Testis (tissue), 3 donors: ENCODE measurements around the gene NFATC1. TPM values are rescaled to one million over a fixed set of nuclear protein-coding genes. Genes with fewer than 3 reads are reported as not detected.
"Not testable (repeated sequence)": the region's sequence is repeated elsewhere in the genome, so short reads cannot be mapped to it uniquely, and the experiment has no call there.

Experiments used
- DNase-seq: peaks from one replicate; pipeline ENCODE4 v3.0.0-alpha.2; 2019
- H3K27ac ChIP-seq, 2 donors: fragments of 200-600 bp; sonication (generic); one replicate each; pipeline ENCODE4 v1.5.1; 2019
- H3K27me3 ChIP-seq: fragments of 200-600 bp; sonication (generic); one replicate; pipeline ENCODE4 v1.5.1; 2019
- H3K36me3 ChIP-seq: fragments of 200-600 bp; sonication (generic); one replicate; pipeline ENCODE4 v1.5.1; 2017; ENCODE audit warnings: low read depth; ENCODE audit errors: missing control alignments
- H3K4me1 ChIP-seq: fragments of 200-600 bp; sonication (generic); one replicate; pipeline ENCODE4 v1.5.1; 2019
- H3K4me3 ChIP-seq, 2 donors: fragments of 200-600 bp; sonication (generic); one replicate each; pipeline ENCODE4 v1.5.1; 2017 to 2019
- H3K9me3 ChIP-seq: fragments of 200-600 bp; sonication (generic); one replicate; pipeline ENCODE4 v1.5.1; 2017
- POLR2A ChIP-seq: fragments of 450-650 bp; IDR thresholded peaks from one replicate; pipeline ENCODE4 v1.6.1; 2017; ENCODE audit warnings: antibody characterized with exemption, mild to moderate bottlenecking, moderate library complexity
- WGBS, 2 donors: methylation state at CpG; one replicate each; pipeline ENCODE4 v1.1.5; 2018; 5-methylcytosine and 5-hydroxymethylcytosine counted together
- intact Hi-C: fragments of 100-400 bp; cut with DNase I; formaldehyde crosslinking; loops from one replicate; pipeline ENCODE4 v1.15.1; 2023; ENCODE audit warnings: low total_unique reads
- polyA plus RNA-seq: library from polyadenylated mRNA; stranded (reverse); fragments of 350-450 nt; fragmentation: Illumina TruSeq; extraction: RNeasy Lipid Tissue Mini Kit (QIAGEN cat#74804); gene quantifications from one replicate; pipeline ENCODE4 v1.2.3, GENCODE V29; 2014; ENCODE audit warnings: low read depth, low replicate concordance; ENCODE audit not compliant: insufficient read depth
- total RNA-seq, 2 donors: library from RNA; depleted of rRNA; stranded (reverse); fragments of >200 nt; gene quantifications; one replicate each; pipeline ENCODE4 v1.2.3, GENCODE V29; 2016
- TF ChIP-seq, protein P1 (sequence below), 3 experiments: fragments of 450-650 bp in 2 of 3; fragments of 200-600 bp in 1 of 3; sonication (generic) in 1 of 3; IDR thresholded peaks; one replicate each; pipeline ENCODE4 v1.5.1; 2016 to 2019; ENCODE audit warnings: antibody characterized with exemption in 3 of 3, mild to moderate bottlenecking in 2 of 3, moderate library complexity in 1 of 3

Gene NFATC1
- total and polyA plus RNA-seq, 3 donors from 2014 or later: 22.2 to 28.1 (median 27.5) TPM

DNA sequence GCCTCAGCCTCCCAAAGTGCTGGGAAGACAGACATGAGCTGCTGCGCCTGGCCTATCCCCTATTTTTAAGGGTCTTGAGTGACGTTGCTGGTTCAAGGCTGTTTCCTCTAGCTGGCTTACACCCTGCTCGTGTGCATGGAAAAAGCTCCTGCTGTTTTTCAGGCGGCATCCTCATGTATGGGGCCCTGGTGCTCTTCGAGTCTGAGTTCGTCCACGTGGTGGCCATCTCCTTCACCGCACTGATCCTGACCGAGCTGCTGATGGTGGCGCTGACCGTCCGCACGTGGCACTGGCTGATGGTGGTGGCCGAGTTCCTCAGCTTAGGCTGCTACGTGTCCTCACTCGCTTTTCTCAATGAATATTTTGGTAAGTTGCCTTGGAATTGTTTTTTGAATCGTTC lies 22.0 kb upstream of the NFATC1 start:
- no peaks in the 10 kb centered on the region for H3K27me3 ChIP-seq
- no peak overlapping the region for H3K4me3 ChIP-seq
- WGBS, 2 donors: 91 to 96% methylated on average over 15 to 17 of the region's 17 CpGs
- H3K27ac ChIP-seq: no peak overlapping the region
- H3K4me1 ChIP-seq: no peaks in the 10 kb centered on the region
- intact Hi-C loops: no loop called here
- TF ChIP-seq POLR2A: no peak
- TF ChIP-seq, protein P1, sequence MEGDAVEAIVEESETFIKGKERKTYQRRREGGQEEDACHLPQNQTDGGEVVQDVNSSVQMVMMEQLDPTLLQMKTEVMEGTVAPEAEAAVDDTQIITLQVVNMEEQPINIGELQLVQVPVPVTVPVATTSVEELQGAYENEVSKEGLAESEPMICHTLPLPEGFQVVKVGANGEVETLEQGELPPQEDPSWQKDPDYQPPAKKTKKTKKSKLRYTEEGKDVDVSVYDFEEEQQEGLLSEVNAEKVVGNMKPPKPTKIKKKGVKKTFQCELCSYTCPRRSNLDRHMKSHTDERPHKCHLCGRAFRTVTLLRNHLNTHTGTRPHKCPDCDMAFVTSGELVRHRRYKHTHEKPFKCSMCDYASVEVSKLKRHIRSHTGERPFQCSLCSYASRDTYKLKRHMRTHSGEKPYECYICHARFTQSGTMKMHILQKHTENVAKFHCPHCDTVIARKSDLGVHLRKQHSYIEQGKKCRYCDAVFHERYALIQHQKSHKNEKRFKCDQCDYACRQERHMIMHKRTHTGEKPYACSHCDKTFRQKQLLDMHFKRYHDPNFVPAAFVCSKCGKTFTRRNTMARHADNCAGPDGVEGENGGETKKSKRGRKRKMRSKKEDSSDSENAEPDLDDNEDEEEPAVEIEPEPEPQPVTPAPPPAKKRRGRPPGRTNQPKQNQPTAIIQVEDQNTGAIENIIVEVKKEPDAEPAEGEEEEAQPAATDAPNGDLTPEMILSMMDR (IDR thresholded peaks at IDR 0.05): no peak
- DNase-seq: peak; percentile 13
- H3K9me3 ChIP-seq: no peaks in the 10 kb centered on the region
- H3K36me3 ChIP-seq: no peaks in the 10 kb centered on the region

DNA sequence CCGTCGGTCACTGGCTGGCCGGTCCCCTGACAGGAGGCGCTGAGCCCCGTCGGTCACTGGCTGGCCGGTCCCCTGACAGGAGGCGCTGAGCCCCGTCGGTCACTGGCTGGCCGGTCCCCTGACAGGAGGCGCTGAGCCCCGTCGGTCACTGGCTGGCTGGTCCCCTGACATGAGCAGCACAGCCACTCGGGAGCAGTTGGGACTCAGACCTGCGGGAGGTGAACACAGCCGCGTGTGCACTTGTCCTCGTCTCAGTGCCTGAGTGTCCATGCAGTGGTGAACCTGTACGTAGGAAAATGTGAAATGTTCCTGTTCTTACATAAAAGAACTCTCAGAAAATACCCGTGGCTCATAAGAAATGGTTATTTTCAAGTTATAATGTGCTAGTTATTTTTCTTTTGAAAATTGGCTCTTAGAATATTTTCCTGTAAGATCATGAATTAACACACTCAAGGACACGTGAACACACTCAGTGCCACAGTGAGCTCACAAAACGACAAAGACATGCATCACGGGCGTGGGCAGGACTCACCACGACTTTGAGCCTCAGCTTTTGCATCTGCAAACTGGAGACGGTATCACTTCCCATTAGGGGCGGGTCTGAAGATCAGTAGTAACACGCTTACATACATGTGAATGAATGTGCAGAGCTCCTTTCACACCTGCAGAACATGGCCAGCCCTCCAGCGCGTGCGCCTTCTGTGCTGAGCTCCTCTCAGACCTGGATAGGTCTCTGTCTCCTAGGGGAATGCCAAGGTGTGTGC lies 21.1 kb upstream of the NFATC1 start:
- intact Hi-C loops: no loop called here
- no peak for TF ChIP-seq POLR2A
- TF ChIP-seq, protein P1 (IDR thresholded peaks at IDR 0.05): no peak
- WGBS, 2 donors: 91 to 95% methylated on average over 24 to 30 of the region's 32 CpGs
- Histone ChIP-seq H3K4me3 (no peak overlapping the region), H3K27ac (no peak overlapping the region), H3K4me1 (no peaks in the 10 kb centered on the region), H3K36me3 (no peaks in the 10 kb centered on the region), H3K27me3 (no peaks in the 10 kb centered on the region), H3K9me3 (no peaks in the 10 kb centered on the region)
- peak; percentile 11 for DNase-seq

DNA sequence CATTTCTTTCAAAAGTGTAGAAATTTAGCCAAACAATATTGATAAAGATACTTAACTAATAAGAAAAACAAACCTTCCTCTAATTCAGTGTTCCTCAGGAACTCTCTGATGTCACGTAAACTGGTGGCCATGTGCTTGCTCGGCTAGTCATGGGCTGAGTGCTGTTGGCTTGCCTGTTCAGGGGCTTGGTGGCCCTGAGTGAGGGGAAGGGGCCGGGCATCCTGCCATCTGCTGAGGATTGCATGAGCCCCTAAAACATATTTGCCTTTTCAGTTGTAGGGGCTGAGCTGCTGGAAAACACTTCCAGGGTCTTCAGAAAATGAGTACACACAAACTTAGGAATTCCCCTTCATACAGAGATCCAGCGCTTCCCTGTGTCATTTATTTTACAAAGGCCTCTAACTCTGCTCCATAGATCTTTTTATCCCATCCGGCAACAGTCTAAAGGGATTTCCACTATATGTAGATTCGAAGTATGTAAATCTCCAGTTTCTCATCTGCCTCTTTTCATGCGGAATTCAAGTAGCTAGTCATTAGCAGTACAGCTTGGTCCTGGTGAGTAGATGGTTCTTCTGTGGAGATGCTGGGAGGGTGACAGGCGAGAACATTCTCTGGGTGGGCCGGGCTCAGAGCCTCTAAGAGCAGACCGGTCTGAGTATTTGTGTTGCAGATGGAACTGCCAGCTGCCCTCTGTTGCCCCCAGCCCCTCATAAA lies 20.1 kb upstream of the NFATC1 start:
- Histone ChIP-seq H3K27me3 (no peaks in the 10 kb centered on the region), H3K9me3 (no peaks in the 10 kb centered on the region), H3K4me1 (no peaks in the 10 kb centered on the region), H3K27ac (no peak overlapping the region), H3K36me3 (no peaks in the 10 kb centered on the region), H3K4me3 (no peak overlapping the region)
- whole genome bisulfite sequencing, 2 donors: 89 to 92% methylated on average over 10 of the region's 10 CpGs
- DNase-seq: peak; percentile 11
- TF ChIP-seq, protein P1 (IDR thresholded peaks at IDR 0.05): no peak
- TF ChIP-seq POLR2A: no peak
- intact Hi-C loops: no loop called here

DNA sequence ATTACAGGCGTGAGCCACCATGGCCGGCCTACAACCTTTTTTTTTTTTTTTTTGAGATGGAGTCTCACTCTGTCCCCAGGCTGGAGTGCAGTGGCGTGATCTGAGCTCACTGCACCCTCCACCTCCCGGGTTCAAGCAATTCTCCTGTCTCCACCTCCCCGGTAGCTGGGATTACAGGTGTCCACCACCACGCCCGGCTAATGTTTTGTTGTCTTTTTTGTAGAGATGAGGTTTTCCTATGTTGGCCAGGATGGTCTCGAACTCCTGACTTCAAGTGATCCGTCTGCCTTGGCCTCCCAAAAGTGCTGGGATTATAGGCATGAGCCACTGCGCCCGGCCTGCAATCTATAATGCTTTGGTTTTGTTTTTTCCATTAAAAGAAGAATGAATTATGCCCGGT lies 19.1 kb upstream of the NFATC1 start:
- H3K27ac ChIP-seq, H3K36me3 ChIP-seq, H3K9me3 ChIP-seq, H3K4me1 ChIP-seq, H3K4me3 ChIP-seq, intact Hi-C loops, H3K27me3 ChIP-seq: not testable (repeated sequence)
- 89 to 97% methylated on average over 12 of the region's 12 CpGs for WGBS, 2 donors
- DNase-seq: peak; percentile 7

DNA sequence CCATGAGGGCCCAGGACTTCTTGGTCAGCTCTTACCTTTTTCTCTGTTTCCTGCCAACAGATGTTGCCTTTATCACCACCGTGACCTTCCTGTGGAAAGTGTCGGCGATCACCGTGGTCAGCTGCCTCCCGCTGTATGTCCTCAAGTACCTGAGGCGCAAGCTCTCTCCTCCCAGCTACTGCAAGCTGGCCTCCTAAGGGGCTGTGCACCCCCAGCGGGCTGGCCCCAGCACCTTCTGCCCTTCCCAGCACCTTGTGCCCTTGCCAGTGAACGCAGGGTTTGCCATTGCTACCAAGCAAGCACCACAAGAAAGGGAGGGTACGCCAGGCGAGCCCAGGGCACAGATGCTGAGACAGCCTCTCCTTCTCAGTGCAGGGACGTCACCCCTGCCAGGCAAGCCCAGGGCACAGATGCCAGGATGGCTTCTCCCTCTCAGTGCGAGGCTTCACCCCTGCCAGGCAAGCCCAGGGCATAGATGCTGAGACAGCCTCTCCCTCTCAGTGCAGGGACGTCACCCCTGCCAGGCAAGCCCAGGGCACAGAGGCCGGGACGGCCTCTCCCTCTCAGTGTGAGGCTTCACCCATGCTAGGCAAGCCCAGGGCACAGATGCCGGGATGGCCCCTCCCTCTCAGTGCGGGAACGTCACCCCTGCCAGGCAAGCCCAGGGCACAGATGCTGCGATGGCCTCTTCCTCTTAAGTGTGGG lies 18.4 kb upstream of the NFATC1 start:
- TF ChIP-seq POLR2A: no peak
- TF ChIP-seq, protein P1 (IDR thresholded peaks at IDR 0.05): no peak
- Histone ChIP-seq H3K27ac (no peak overlapping the region), H3K4me1 (no peaks in the 10 kb centered on the region), H3K4me3 (no peak overlapping the region), H3K27me3 (no peaks in the 10 kb centered on the region), H3K9me3 (no peaks in the 10 kb centered on the region), H3K36me3 (no peaks in the 10 kb centered on the region)
- peak; percentile 7 for DNase-seq
- intact Hi-C loops: no loop called here
- 86 to 92% methylated on average over 13 to 19 of the region's 19 CpGs for WGBS, 2 donors
